Measurements from ENCODE around the gene ERAP2. TPM values are rescaled to one million over a fixed set of nuclear protein-coding genes. Genes with fewer than 3 reads are reported as not detected.

Gene ERAP2
- polyA plus RNA-seq, 1 experiment = 9.2 TPM

DNA sequence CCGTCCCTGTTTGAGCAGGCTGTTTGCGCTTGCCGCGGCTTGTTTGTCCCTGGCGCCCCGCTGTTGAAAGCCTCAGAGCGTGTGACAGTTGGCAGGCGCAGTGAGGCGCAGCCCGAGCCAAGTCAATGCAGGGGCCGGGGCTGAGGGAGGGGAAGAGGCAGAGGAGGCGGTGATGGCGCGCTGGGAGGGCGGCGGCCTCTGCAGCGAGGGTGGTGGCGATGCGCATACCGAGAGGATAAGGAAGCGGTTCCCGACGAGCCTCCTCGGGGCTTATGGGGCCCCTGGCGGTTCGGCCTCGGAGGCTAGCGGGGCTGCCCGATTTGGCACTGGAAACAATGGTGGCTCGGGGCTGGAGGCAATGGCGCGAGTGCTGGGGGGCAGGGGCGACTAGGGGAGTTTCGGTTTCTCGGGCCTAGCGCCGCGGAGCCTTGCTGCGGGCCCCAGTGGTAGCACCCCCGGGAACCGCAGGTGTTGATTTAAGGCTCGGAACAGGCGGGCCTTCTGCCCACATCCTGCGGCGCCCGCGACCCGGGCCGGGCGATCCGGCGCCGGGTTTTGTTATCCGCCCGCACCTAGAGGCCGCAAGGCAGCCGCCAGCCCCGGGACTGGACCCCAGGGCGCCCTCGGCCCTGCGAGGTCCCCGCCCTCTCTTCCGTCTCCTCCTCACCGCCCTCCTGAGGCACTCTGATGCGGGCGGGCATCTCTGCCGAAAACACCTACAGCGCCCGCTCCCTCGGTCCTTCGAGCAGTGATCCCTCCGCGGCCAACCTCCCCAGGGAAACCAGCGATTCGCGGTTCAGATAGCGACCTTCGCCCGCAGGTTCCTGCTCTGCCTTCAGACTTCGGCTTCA, 58.6 kb downstream of the ERAP2 start:
- no peaks in the 10 kb centered on the region for H3K36me3 ChIP-seq (ENCODE audit: control insufficient read depth, insufficient read depth, low read length)
- H3K27me3 ChIP-seq (ENCODE audit: control insufficient read depth, insufficient read depth, low read length) = no peaks in the 10 kb centered on the region
- TF ChIP-seq, protein P1, sequence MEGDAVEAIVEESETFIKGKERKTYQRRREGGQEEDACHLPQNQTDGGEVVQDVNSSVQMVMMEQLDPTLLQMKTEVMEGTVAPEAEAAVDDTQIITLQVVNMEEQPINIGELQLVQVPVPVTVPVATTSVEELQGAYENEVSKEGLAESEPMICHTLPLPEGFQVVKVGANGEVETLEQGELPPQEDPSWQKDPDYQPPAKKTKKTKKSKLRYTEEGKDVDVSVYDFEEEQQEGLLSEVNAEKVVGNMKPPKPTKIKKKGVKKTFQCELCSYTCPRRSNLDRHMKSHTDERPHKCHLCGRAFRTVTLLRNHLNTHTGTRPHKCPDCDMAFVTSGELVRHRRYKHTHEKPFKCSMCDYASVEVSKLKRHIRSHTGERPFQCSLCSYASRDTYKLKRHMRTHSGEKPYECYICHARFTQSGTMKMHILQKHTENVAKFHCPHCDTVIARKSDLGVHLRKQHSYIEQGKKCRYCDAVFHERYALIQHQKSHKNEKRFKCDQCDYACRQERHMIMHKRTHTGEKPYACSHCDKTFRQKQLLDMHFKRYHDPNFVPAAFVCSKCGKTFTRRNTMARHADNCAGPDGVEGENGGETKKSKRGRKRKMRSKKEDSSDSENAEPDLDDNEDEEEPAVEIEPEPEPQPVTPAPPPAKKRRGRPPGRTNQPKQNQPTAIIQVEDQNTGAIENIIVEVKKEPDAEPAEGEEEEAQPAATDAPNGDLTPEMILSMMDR (IDR thresholded peaks at IDR 0.05; ENCODE audit: insufficient read depth, low read depth, low read length) = 0 out of 2 replicates have a peak, but pooled peaks have one; percentile 2
- peak overlapping the region; percentile 53 for H3K4me3 ChIP-seq (ENCODE audit: low read depth, low read length)
- ChIA-PET POLR2A (no interaction called here), CTCF (no interaction called here)
- peak; percentile 58 for DNase-seq (ENCODE audit: low read depth)

DNA sequence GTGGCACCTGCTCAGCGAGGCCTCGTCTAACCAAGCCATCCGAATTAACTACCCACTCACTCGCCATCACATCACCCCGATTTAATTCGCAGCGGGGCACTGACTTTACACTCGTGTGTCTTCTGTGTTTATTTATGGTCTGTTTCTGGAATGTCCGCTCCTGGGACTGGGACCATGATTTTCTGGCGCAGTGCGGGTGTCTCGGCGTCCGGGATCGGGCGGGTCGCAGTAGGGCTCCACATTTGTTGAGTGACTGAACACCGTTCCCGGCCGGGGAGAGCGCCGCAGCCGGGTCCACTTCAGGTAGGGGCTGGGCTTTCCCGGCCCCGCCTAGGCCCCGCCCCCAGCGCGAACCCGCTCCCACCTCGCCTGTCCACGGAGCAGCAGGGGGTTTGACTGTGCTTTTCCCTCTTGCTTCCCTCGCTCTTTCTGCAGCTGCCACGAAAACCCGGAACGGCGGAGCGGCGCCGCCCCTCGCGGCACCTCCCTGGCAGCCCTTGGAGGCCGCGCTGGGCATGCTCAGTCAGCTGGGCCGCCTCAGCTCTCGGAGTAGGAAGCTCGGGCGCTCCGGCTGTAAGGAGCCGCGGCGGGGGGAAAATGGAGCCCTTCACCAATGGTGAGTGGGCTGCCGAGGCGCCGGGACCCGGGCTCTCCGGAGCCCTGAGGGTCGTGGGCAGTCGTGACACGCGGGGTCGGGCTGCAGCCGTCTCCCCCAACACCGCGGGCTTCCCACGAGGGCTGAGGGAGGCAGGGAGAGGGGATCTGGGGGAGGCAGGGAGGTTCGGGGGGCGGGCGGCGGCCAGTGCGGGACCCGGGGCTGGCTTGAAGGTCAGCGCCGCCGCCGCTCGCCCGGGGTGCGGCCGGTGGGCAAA, 59.5 kb downstream of the ERAP2 start, which contains the start of gene LNPEP:
LNPEP (plus strand) TSS at position 522 of the 872 bp plus-strand sequence; CDS start at position 598, 76 bp downstream.
- CTCF ChIA-PET = interaction anchor here (0.5 kb wide), 1 partner anchor 21 kb away, joined by 3 read pairs; no protein-coding TSS in a partner anchor
- POLR2A ChIA-PET = interaction anchor here (0.6 kb wide), 1 partner anchor 58 kb away, joined by 3 read pairs; no protein-coding TSS in a partner anchor
- peak; percentile 83 for DNase-seq (ENCODE audit: low read depth)
- no peaks in the 10 kb centered on the region for H3K27me3 ChIP-seq (ENCODE audit: control insufficient read depth, insufficient read depth, low read length)
- TF ChIP-seq, protein P1 (IDR thresholded peaks at IDR 0.05; ENCODE audit: insufficient read depth, low read depth, low read length) = no peak
- no peaks in the 10 kb centered on the region for H3K36me3 ChIP-seq (ENCODE audit: control insufficient read depth, insufficient read depth, low read length)
- peak within 1 kb of the TSS; percentile 53 for H3K4me3 ChIP-seq (ENCODE audit: low read depth, low read length)

DNA sequence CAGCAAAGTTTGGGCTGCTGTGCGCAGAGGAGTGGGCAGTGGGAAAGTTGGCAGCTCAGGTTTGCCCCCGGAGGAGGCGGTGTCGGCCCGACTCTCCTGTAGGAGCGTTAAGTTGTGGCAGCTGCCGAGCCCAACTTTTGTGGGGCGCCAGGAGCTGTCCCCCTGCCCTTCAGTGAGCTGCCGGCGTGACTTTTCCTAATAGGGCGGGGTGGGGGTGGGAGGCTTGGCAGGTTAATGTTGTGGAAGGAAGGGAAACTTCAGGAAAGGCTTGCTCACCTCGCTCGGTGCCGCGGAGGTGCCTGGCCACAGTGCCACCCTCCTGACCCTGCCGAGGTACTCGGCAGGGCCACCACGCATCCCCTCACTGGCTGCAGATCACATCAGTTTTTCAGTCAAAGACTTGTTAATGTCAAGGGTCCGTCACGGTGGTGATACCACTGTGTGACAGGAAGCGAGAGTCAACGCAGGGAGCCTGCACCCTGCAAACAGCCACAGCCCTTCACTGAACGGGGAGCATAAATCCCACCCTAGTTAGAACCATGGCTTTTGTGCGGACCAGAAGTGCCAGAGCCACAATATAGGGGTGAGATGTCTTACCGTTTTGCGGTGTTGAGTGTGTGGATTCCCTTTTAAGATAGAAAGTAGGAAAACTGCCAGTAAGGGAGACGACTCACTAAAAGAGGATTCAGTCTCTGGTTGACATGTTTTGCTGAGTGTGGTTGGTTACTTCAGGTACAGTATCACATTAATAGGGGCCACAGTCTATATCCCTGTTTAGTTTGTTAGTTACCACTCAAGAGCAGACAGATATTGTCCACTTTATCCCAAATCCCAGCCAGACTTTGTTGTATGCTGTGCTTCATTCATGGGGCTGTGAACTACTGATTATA, 60.4 kb downstream of the ERAP2 start:
- Histone ChIP-seq H3K4me3 (ENCODE audit: low read depth, low read length) (peak overlapping the region; percentile 53), H3K27me3 (ENCODE audit: control insufficient read depth, insufficient read depth, low read length) (no peaks in the 10 kb centered on the region), H3K36me3 (ENCODE audit: control insufficient read depth, insufficient read depth, low read length) (no peaks in the 10 kb centered on the region)
- DNase-seq (ENCODE audit: low read depth) = no peak
- ChIA-PET CTCF (interaction anchor here (0.5 kb wide), 1 partner anchor 22 kb away, joined by 3 read pairs; no protein-coding TSS in a partner anchor), POLR2A (interaction anchor here (0.6 kb wide), 1 partner anchor 59 kb away, joined by 3 read pairs; no protein-coding TSS in a partner anchor)
- TF ChIP-seq, protein P1 (IDR thresholded peaks at IDR 0.05; ENCODE audit: insufficient read depth, low read depth, low read length) = 0 out of 2 replicates have a peak, but pooled peaks have one; percentile 11

DNA sequence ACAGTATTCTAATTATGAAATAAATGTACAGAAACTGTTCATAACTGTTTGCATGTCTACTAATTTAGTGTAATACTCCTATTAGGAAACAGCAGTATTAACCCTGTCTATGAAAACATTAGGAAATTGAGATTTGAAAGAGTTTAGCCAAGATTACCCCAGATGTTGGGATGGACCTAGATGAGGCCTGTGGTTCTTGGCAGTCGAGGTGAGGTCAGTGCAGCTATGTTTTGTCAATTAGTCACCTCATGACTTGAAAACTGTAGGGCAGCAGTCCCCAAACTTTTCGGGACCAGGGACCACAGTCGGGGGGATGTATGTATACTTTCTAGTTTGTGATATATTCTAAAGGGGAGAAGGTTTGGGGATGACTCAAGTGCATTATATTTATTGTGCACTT, 64.3 kb downstream of the ERAP2 start:
- no peaks in the 10 kb centered on the region for H3K36me3 ChIP-seq (ENCODE audit: control insufficient read depth, insufficient read depth, low read length)
- no peak overlapping the region for H3K4me3 ChIP-seq (ENCODE audit: low read depth, low read length)
- H3K27me3 ChIP-seq (ENCODE audit: control insufficient read depth, insufficient read depth, low read length) = no peaks in the 10 kb centered on the region
- DNase-seq (ENCODE audit: low read depth) = no peak
- CTCF ChIA-PET = interaction anchor here (1.7 kb wide), 1 partner anchor 72 kb away, joined by 5 read pairs; no protein-coding TSS in a partner anchor
- POLR2A ChIA-PET = no interaction called here
- TF ChIP-seq, protein P1 (IDR thresholded peaks at IDR 0.05; ENCODE audit: insufficient read depth, low read depth, low read length) = no peak
